ENCODE results near the gene ZNF394. TPM values are rescaled to one million over a fixed set of nuclear protein-coding genes. Genes with fewer than 3 reads are reported as not detected.

Gene ZNF394
- total and polyA plus RNA-seq, 2 donors (not counting 3 experiments of a cell fraction or from before 2014, with no cell fraction given): 8.6 to 22.8 TPM

DNA sequence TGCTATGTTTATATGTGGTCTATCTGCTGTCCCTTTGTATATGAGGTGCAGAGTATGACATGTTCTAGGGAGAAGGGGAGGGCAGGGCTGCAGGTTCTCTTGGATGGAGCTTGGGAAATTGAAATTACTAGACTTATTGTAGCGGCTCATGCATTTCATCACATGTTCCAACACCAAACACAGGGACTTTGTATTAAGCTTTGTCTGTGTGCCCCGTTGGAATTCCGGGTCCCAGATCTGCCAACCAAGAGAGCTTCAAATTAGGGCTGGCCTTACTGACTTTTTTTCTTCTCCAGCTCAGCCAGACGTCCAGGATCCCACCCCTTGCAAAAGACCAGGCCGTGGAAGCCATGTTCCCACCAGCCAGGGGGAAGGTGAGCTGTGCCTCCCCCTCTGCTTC, 24.0 kb downstream of the ZNF394 start:
- no peak overlapping the region for H3K9ac ChIP-seq (replicated peaks; ENCODE audit: extremely low read depth, insufficient read depth, low read length)
- no peaks in the 10 kb centered on the region for H3K27me3 ChIP-seq (ENCODE audit: control insufficient read depth in 2 of 2, insufficient read depth in 2 of 2, low read length in 2 of 2)
- H2AFZ ChIP-seq (ENCODE audit: low read depth, low read length): no peak overlapping the region
- no peak overlapping the region for H3K4me3 ChIP-seq (replicated peaks in 1 of 3; ENCODE audit: insufficient read depth in 1 of 3, low read depth in 1 of 3, low read length in 3 of 3)
- H3K79me2 ChIP-seq (ENCODE audit: control insufficient read depth, insufficient read depth, low read length): peaks cover 51% of the 10 kb centered on the region
- DNase-seq (ENCODE audit: low read depth, low spot score) (no peak), FAIRE-seq (no peak)
- no peak overlapping the region for H3K4me2 ChIP-seq (ENCODE audit: insufficient read depth, low read length)
- BruUV-seq (replicated peaks): no TSS peak
- no peaks in the 10 kb centered on the region for H4K20me1 ChIP-seq (replicated peaks; ENCODE audit: control insufficient read depth, extremely low read depth, insufficient read depth, low read length)
- no peaks in the 10 kb centered on the region for H3K9me1 ChIP-seq (replicated peaks; ENCODE audit: control insufficient read depth, extremely low read depth, insufficient read depth, low read length)
- H3K27ac ChIP-seq (ENCODE audit: insufficient read depth, low read depth, low read length): no peak overlapping the region
- ChIA-PET POLR2A (no interaction called here), CTCF (no interaction called here)
- dilution Hi-C loops (cut with MboI; ENCODE audit: extremely low pct_ligation_motif_present, low sequenced_read_pairs): no loop called here
- no peaks in the 10 kb centered on the region for H3K9me3 ChIP-seq (replicated peaks; ENCODE audit: control insufficient read depth, insufficient read depth, low read length)
- TF ChIP-seq, protein P1, sequence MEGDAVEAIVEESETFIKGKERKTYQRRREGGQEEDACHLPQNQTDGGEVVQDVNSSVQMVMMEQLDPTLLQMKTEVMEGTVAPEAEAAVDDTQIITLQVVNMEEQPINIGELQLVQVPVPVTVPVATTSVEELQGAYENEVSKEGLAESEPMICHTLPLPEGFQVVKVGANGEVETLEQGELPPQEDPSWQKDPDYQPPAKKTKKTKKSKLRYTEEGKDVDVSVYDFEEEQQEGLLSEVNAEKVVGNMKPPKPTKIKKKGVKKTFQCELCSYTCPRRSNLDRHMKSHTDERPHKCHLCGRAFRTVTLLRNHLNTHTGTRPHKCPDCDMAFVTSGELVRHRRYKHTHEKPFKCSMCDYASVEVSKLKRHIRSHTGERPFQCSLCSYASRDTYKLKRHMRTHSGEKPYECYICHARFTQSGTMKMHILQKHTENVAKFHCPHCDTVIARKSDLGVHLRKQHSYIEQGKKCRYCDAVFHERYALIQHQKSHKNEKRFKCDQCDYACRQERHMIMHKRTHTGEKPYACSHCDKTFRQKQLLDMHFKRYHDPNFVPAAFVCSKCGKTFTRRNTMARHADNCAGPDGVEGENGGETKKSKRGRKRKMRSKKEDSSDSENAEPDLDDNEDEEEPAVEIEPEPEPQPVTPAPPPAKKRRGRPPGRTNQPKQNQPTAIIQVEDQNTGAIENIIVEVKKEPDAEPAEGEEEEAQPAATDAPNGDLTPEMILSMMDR (IDR thresholded peaks at IDR 0.05; ENCODE audit: extremely low read depth in 1 of 2, insufficient read depth in 1 of 2, low read depth in 1 of 2, low read length in 2 of 2): no peak
- no peak for TF ChIP-seq EZH2 (IDR thresholded peaks at IDR 0.05; ENCODE audit: borderline replicate concordance, low read depth, low read length, severe bottlenecking)
- intact Hi-C loops (cut with micrococcal nuclease): no loop called here
- H3K36me3 ChIP-seq (ENCODE audit: control insufficient read depth in 2 of 2, extremely low read depth in 1 of 2, insufficient read depth in 2 of 2, low read length in 2 of 2): no peaks in the 10 kb centered on the region
- peaks cover 5% of the 10 kb centered on the region for H3K4me1 ChIP-seq (ENCODE audit: control insufficient read depth, extremely low read depth, insufficient read depth, low read length)

DNA sequence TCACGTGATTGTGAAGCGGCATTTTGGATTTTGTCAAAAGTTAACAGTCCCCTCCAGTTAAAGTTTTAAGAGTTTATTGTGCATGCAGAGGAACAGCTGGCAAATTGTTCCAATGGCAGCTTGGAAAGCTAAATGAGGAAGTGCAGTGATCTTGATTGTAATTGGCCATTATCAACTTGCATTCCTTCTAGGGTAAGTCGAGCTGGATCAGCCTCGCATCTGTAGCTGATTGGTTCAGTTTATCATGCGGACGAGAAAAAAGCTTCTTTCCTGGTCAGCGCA, 26.8 kb downstream of the ZNF394 start:
- H4K20me1 ChIP-seq (replicated peaks; ENCODE audit: control insufficient read depth, extremely low read depth, insufficient read depth, low read length): no peaks in the 10 kb centered on the region
- peaks cover 45% of the 10 kb centered on the region for H3K79me2 ChIP-seq (ENCODE audit: control insufficient read depth, insufficient read depth, low read length)
- peaks cover 5% of the 10 kb centered on the region for H3K4me1 ChIP-seq (ENCODE audit: control insufficient read depth, extremely low read depth, insufficient read depth, low read length)
- H3K9me3 ChIP-seq (replicated peaks; ENCODE audit: control insufficient read depth, insufficient read depth, low read length): no peaks in the 10 kb centered on the region
- H3K4me2 ChIP-seq (ENCODE audit: insufficient read depth, low read length): peak overlapping the region; percentile 95
- CTCF ChIA-PET: interaction anchor here (1.0 to 1.5 kb wide), 5 partner anchors 16 to 108 kb away, joined by 3 to 5 read pairs (median 4); partner anchors contain the start of genes ZKSCAN5 and ZNF394
- DNase-seq (ENCODE audit: low read depth, low spot score) (peak; percentile 78), FAIRE-seq (no peak)
- H3K9me1 ChIP-seq (replicated peaks; ENCODE audit: control insufficient read depth, extremely low read depth, insufficient read depth, low read length): no peaks in the 10 kb centered on the region
- POLR2A ChIA-PET: interaction anchor here (0.9 kb wide), 1 partner anchor 26 kb away, joined by 8 read pairs; the partner anchor contains the start of gene ZNF394
- no peaks in the 10 kb centered on the region for H3K36me3 ChIP-seq (ENCODE audit: control insufficient read depth in 2 of 2, extremely low read depth in 1 of 2, insufficient read depth in 2 of 2, low read length in 2 of 2)
- H3K9ac ChIP-seq (replicated peaks; ENCODE audit: extremely low read depth, insufficient read depth, low read length): peak overlapping the region; percentile 80
- H2AFZ ChIP-seq (ENCODE audit: low read depth, low read length): peak overlapping the region; percentile 88
- peak overlapping the region; percentile 19 for H3K27ac ChIP-seq (ENCODE audit: insufficient read depth, low read depth, low read length)
- peak overlapping the region; percentile 79 to 93 (median 87) for H3K4me3 ChIP-seq (replicated peaks in 1 of 3; ENCODE audit: insufficient read depth in 1 of 3, low read depth in 1 of 3, low read length in 3 of 3)
- intact Hi-C loops (cut with micrococcal nuclease): loop anchor here (2.0 kb wide), 1 partner anchor 144 kb away; the partner anchor contains the start of gene ZSCAN25
- no peaks in the 10 kb centered on the region for H3K27me3 ChIP-seq (ENCODE audit: control insufficient read depth in 2 of 2, insufficient read depth in 2 of 2, low read length in 2 of 2)
- no TSS peak for BruUV-seq (replicated peaks)
- TF ChIP-seq, protein P1 (IDR thresholded peaks at IDR 0.05; ENCODE audit: extremely low read depth in 1 of 2, insufficient read depth in 1 of 2, low read depth in 1 of 2, low read length in 2 of 2): no peak
- TF ChIP-seq EZH2 (IDR thresholded peaks at IDR 0.05; ENCODE audit: borderline replicate concordance, low read depth, low read length, severe bottlenecking): no peak
- TF ChIP-seq JUN (IDR thresholded peaks at IDR 0.05; ENCODE audit: borderline replicate concordance, insufficient read depth, insufficient read length, low read depth): no peak
- TF ChIP-seq, protein P2, sequence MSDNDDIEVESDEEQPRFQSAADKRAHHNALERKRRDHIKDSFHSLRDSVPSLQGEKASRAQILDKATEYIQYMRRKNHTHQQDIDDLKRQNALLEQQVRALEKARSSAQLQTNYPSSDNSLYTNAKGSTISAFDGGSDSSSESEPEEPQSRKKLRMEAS (IDR thresholded peaks at IDR 0.05; ENCODE audit: insufficient read depth, insufficient read length): no peak
- TF ChIP-seq GATA2 (IDR thresholded peaks at IDR 0.05; ENCODE audit: insufficient read depth, insufficient read length, low read depth, low read length): no peak
- no peak for TF ChIP-seq MYC (IDR thresholded peaks at IDR 0.05; ENCODE audit: low read depth, low read length)
- TF ChIP-seq POLR2AphosphoS5 (IDR thresholded peaks at IDR 0.05; ENCODE audit: insufficient read depth, low read depth, low read length): no peak
- TF ChIP-seq FOS (IDR thresholded peaks at IDR 0.05; ENCODE audit: borderline replicate concordance, insufficient read depth, low read length): no peak
- TF ChIP-seq POLR2A (IDR thresholded peaks at IDR 0.05; ENCODE audit: low read depth, low read length): no peak
- dilution Hi-C loops (cut with MboI; ENCODE audit: extremely low pct_ligation_motif_present, low sequenced_read_pairs): no loop called here
